ENCODE measurements around the gene FBXL20.
"Not testable (repeated sequence)": the region's sequence is repeated elsewhere in the genome, so short reads cannot be mapped to it uniquely, and the experiment has no call there.

Gene FBXL20

GRCh38 chr17:39349246-39349645 lies 52.2 kb downstream of the FBXL20 start:
- TF ChIP-seq GLIS3 (CRISPR knock-in tag; IDR thresholded peaks at IDR 0.05) (no peak), PPARA (CRISPR knock-in tag; IDR thresholded peaks at IDR 0.05; ENCODE audit: borderline replicate concordance) (no peak), ESRRG (CRISPR knock-in tag; IDR thresholded peaks at IDR 0.05) (no peak), ZNF565 (CRISPR knock-in tag; conservative IDR thresholded peaks at IDR 0.05; ENCODE audit: low read depth) (no peak), ZFP30 (CRISPR knock-in tag; IDR thresholded peaks at IDR 0.05) (no peak), ZNF70 (CRISPR knock-in tag; IDR thresholded peaks at IDR 0.05) (no peak), ZFP3 (CRISPR knock-in tag; IDR thresholded peaks at IDR 0.05) (no peak), ZNF8 (CRISPR knock-in tag; IDR thresholded peaks at IDR 0.05) (no peak), TCF4 (CRISPR knock-in tag; IDR thresholded peaks at IDR 0.05; ENCODE audit: borderline replicate concordance) (no peak), CSDC2 (CRISPR knock-in tag; IDR thresholded peaks at IDR 0.05) (no peak), CREB5 (CRISPR knock-in tag; IDR thresholded peaks at IDR 0.05; ENCODE audit: low read depth) (no peak), SNAI2 (CRISPR knock-in tag; IDR thresholded peaks at IDR 0.05) (no peak), OSR1 (CRISPR knock-in tag; IDR thresholded peaks at IDR 0.05) (no peak), ZC3H10 (CRISPR knock-in tag; IDR thresholded peaks at IDR 0.05) (no peak), POU6F1 (CRISPR knock-in tag; IDR thresholded peaks at IDR 0.05; ENCODE audit: borderline replicate concordance, low read depth) (no peak), CSRNP3 (CRISPR knock-in tag; IDR thresholded peaks at IDR 0.05) (no peak), ISL1 (CRISPR knock-in tag; IDR thresholded peaks at IDR 0.05) (no peak), TSHZ2 (CRISPR knock-in tag; IDR thresholded peaks at IDR 0.05) (no peak)
- no peak for ATAC-seq

- ATAC-seq = not testable (repeated sequence)
Measured at GRCh38 chr17:39346863-39347262, 54.6 kb downstream of the FBXL20 start.

GRCh38 chr17:39341541-39341940 lies 59.9 kb downstream of the FBXL20 start:
- no peak for TF ChIP-seq CSRNP3 (CRISPR knock-in tag; IDR thresholded peaks at IDR 0.05)
- TF ChIP-seq BACH2 (CRISPR knock-in tag; IDR thresholded peaks at IDR 0.05; ENCODE audit: borderline replicate concordance) = no peak
- no peak for TF ChIP-seq ZC3H10 (CRISPR knock-in tag; IDR thresholded peaks at IDR 0.05)
- TF ChIP-seq ESRRG (CRISPR knock-in tag; IDR thresholded peaks at IDR 0.05) = no peak
- no peak for TF ChIP-seq ZNF8 (CRISPR knock-in tag; IDR thresholded peaks at IDR 0.05)
- no peak for ATAC-seq

GRCh38 chr17:39340731-39341130 lies 60.7 kb downstream of the FBXL20 start:
- ATAC-seq = no peak
- TF ChIP-seq CSDC2 (CRISPR knock-in tag; IDR thresholded peaks at IDR 0.05) (no peak), ZNF70 (CRISPR knock-in tag; IDR thresholded peaks at IDR 0.05) (no peak)

GRCh38 chr17:39339272-39339671 lies 62.2 kb downstream of the FBXL20 start:
- no peak for TF ChIP-seq TCF4 (CRISPR knock-in tag; IDR thresholded peaks at IDR 0.05; ENCODE audit: borderline replicate concordance)
- TF ChIP-seq OSR1 (CRISPR knock-in tag; IDR thresholded peaks at IDR 0.05) = no peak
- TF ChIP-seq ISL1 (CRISPR knock-in tag; IDR thresholded peaks at IDR 0.05) = no peak
- TF ChIP-seq PPARA (CRISPR knock-in tag; IDR thresholded peaks at IDR 0.05; ENCODE audit: borderline replicate concordance) = no peak
- TF ChIP-seq ZC3H10 (CRISPR knock-in tag; IDR thresholded peaks at IDR 0.05) = no peak
- no peak for TF ChIP-seq POU6F1 (CRISPR knock-in tag; IDR thresholded peaks at IDR 0.05; ENCODE audit: borderline replicate concordance, low read depth)

GRCh38 chr17:39337649-39338048 lies 63.8 kb downstream of the FBXL20 start:
- not testable (repeated sequence) for ATAC-seq

More at GRCh38 chr17:39339272-39339671, 62.2 kb downstream of the FBXL20 start:
- ATAC-seq = no peak
